Endothelial cell of umbilical vein (primary cell): ENCODE results near the gene PKMYT1. TPM values are rescaled to one million over a fixed set of nuclear protein-coding genes. Genes with fewer than 3 reads are reported as not detected.

Source experiments
- BruUV-seq: library from RNA; stranded (reverse); fragments of 400-500 nt; replicated peaks from 2 replicates; lab custom pipeline; 2021; lab: Mats Ljungman, UMichigan
- CTCF ChIA-PET: fragments of 300-600, 350-600 bp; sonication (Branson Sonifier 250); formaldehyde crosslinking; loops from one replicate; lab custom pipeline; 2021; ENCODE audit warnings: antibody characterized with exemption, inconsistent platforms; lab: Charles Lee
- POLR2A ChIA-PET: fragments of 300-600, 350-600 bp; sonication (Branson Sonifier 250); formaldehyde crosslinking; loops from one replicate; lab custom pipeline; 2021; ENCODE audit warnings: antibody characterized with exemption, inconsistent platforms; lab: Charles Lee
- DNase-seq: peaks from one replicate; pipeline ENCODE4 v3.0.0-alpha.2; 2011; ENCODE audit warnings: low read depth, low spot score
- FAIRE-seq: peaks from 2 replicates; lab custom pipeline; 2011; peaks lifted over from hg19 to GRCh38; lab: Jason Lieb, UNC
- H2AFZ ChIP-seq: 2 replicates; pipeline ENCODE4 v1.6.0; 2012; ENCODE audit warnings: low read depth, low read length, control low read depth, inconsistent platforms
- H3K27ac ChIP-seq: 2 replicates; pipeline ENCODE4 v1.5.1; 2011; ENCODE audit warnings: low read depth, mild to moderate bottlenecking, control low read depth, low read length, moderate library complexity; ENCODE audit not compliant: insufficient read depth
- H3K27me3 ChIP-seq, 2 experiments: 2 replicates each; pipeline versions ENCODE4 v1.6.0 to v1.6.1; 2011; ENCODE audit warnings: low read length in 2 of 2, mixed read lengths in 1 of 2; ENCODE audit not compliant: control insufficient read depth in 2 of 2, insufficient read depth in 2 of 2
- H3K36me3 ChIP-seq, 2 experiments: 2 replicates in 1 of 2; 3 replicates in 1 of 2; pipeline ENCODE4 v1.5.1; 2011; ENCODE audit warnings: low read length in 2 of 2, mild to moderate bottlenecking in 1 of 2, moderate library complexity in 1 of 2; ENCODE audit not compliant: control insufficient read depth in 2 of 2, insufficient read depth in 2 of 2; ENCODE audit errors: extremely low read depth in 1 of 2
- H3K4me1 ChIP-seq: 3 replicates; pipeline ENCODE4 v1.5.1; 2011; ENCODE audit warnings: mild to moderate bottlenecking, low read length; ENCODE audit not compliant: control insufficient read depth, insufficient read depth; ENCODE audit errors: extremely low read depth
- H3K4me2 ChIP-seq: 2 replicates; pipeline ENCODE4 v1.6.1; 2011; ENCODE audit warnings: low read length, control low read depth, mixed read lengths; ENCODE audit not compliant: insufficient read depth
- H3K4me3 ChIP-seq, 3 experiments: fragments of 200-600 bp in 1 of 3; sonication (generic), shearing (Covaris generic) in 1 of 3; replicated peaks in 1 of 3; 2 replicates each; pipeline ENCODE4 v1.5.1; 2011 to 2016; ENCODE audit warnings: control low read depth in 3 of 3, low read length in 3 of 3, mild to moderate bottlenecking in 2 of 3, inconsistent platforms in 1 of 3, low read depth in 1 of 3, moderate library complexity in 1 of 3; ENCODE audit not compliant: insufficient read depth in 1 of 3
- H3K79me2 ChIP-seq: 2 replicates; pipeline ENCODE4 v1.6.0; 2012; ENCODE audit warnings: low read length, inconsistent platforms; ENCODE audit not compliant: control insufficient read depth, insufficient read depth
- H3K9ac ChIP-seq: replicated peaks from 2 replicates; pipeline ENCODE3; 2011; ENCODE audit warnings: low read length, control low read depth; ENCODE audit not compliant: insufficient read depth; ENCODE audit errors: extremely low read depth
- H3K9me1 ChIP-seq: replicated peaks from 3 replicates; pipeline ENCODE4 v1.6.0; 2011; ENCODE audit warnings: mild to moderate bottlenecking, low read length; ENCODE audit not compliant: control insufficient read depth, insufficient read depth; ENCODE audit errors: extremely low read depth
- H3K9me3 ChIP-seq: replicated peaks from 2 replicates; pipeline ENCODE4 v1.5.1; 2012; ENCODE audit warnings: low read length, inconsistent platforms; ENCODE audit not compliant: control insufficient read depth, insufficient read depth
- H4K20me1 ChIP-seq: replicated peaks from 2 replicates; pipeline ENCODE3; 2011; ENCODE audit warnings: mild to moderate bottlenecking, low read length; ENCODE audit not compliant: control insufficient read depth, insufficient read depth; ENCODE audit errors: extremely low read depth
- CTCF ChIP-seq, 2 donors: IDR thresholded peaks; 1 replicate in 1 of 2; 2 replicates in 1 of 2; pipeline ENCODE4 v1.5.1; 2011; ENCODE audit warnings: low read length in 2 of 2, mild to moderate bottlenecking in 2 of 2, moderate library complexity in 2 of 2, control low read depth in 1 of 2, inconsistent platforms in 1 of 2, low read depth in 1 of 2; ENCODE audit not compliant: insufficient read depth in 1 of 2; ENCODE audit errors: extremely low read depth in 1 of 2
- EZH2 ChIP-seq: IDR thresholded peaks from 2 replicates; pipeline ENCODE4 v1.6.1; 2012; ENCODE audit warnings: borderline replicate concordance, low read depth, mild to moderate bottlenecking, moderate library complexity, low read length, inconsistent platforms; ENCODE audit not compliant: severe bottlenecking
- FOS ChIP-seq: IDR thresholded peaks from 2 replicates; pipeline ENCODE4 v1.6.1; 2011; ENCODE audit warnings: mild to moderate bottlenecking, low read length, moderate library complexity, borderline replicate concordance; ENCODE audit not compliant: insufficient read depth
- GATA2 ChIP-seq: IDR thresholded peaks from 2 replicates; pipeline ENCODE4 v1.7.0; 2011; ENCODE audit warnings: low read depth, mild to moderate bottlenecking, moderate library complexity, mixed read lengths, low read length; ENCODE audit not compliant: insufficient read length, insufficient read depth
- JUN ChIP-seq: IDR thresholded peaks from 2 replicates; pipeline ENCODE4 v1.6.1; 2011; ENCODE audit warnings: borderline replicate concordance, low read depth; ENCODE audit not compliant: insufficient read length, insufficient read depth
- MAX ChIP-seq: IDR thresholded peaks from 2 replicates; pipeline ENCODE4 v1.6.1; 2011; ENCODE audit not compliant: insufficient read depth, insufficient read length
- MYC ChIP-seq: IDR thresholded peaks from one replicate; pipeline ENCODE4 v1.6.1; 2011; ENCODE audit warnings: mild to moderate bottlenecking, low read depth, low read length
- POLR2A ChIP-seq: IDR thresholded peaks from 2 replicates; pipeline ENCODE4 v1.6.1; 2012; ENCODE audit warnings: low read depth, mild to moderate bottlenecking, control low read depth, low read length
- POLR2AphosphoS5 ChIP-seq: IDR thresholded peaks from 2 replicates; pipeline ENCODE4 v1.6.1; 2012; ENCODE audit warnings: low read depth, mild to moderate bottlenecking, control low read depth, low read length, moderate library complexity; ENCODE audit not compliant: insufficient read depth
- dilution Hi-C: fragments of 300-500 bp; cut with MboI; formaldehyde crosslinking; loops from one replicate; pipeline ENCODE4 v1.15.0; 2019; ENCODE audit warnings: low sequenced_read_pairs; ENCODE audit not compliant: extremely low pct_ligation_motif_present
- intact Hi-C: fragments of 100-400 bp; cut with micrococcal nuclease; formaldehyde crosslinking; loops from one replicate; pipeline ENCODE4 v1.10.0; 2022
- polyA plus RNA-seq, 4 experiments: library from polyadenylated mRNA; depleted of rRNA in 3 of 4; stranded (reverse) in 3 of 4; unstranded in 1 of 4; fragments of >200 nt; gene quantifications; 2 replicates each; pipeline versions ENCODE4 v1.2.1 to v1.2.3, GENCODE V29; 2011 to 2012; ENCODE audit warnings: missing spikeins in 1 of 4
- total RNA-seq: library from RNA; stranded (reverse); gene quantifications from 2 replicates; pipeline ENCODE4 v1.2.3, GENCODE V29; 2021

Gene PKMYT1
- total and polyA plus RNA-seq, 2 donors (not counting 3 experiments of a cell fraction or from before 2014, with no cell fraction given) = 26.1 to 48.5 TPM

- no peak for TF ChIP-seq MAX
- TF ChIP-seq POLR2A = no peak
- no peak for TF ChIP-seq MYC
- TF ChIP-seq POLR2AphosphoS5 = no peak
- no peak for TF ChIP-seq FOS
- no peak for TF ChIP-seq EZH2
- no peak for TF ChIP-seq JUN
- no peak for TF ChIP-seq GATA2
- no peak for TF ChIP-seq CTCF (IDR thresholded peaks at IDR 0.05; ENCODE audit: extremely low read depth in 1 of 2, insufficient read depth in 1 of 2, low read depth in 1 of 2, low read length in 2 of 2)
- H3K9me3 ChIP-seq = no peaks in the 10 kb centered on the region
- FAIRE-seq (no peak), DNase-seq (no peak)
- ChIA-PET POLR2A (interaction anchor here (1.1 kb wide), 1 partner anchor 107 kb away, joined by 3 read pairs; the partner anchor contains the start of gene ZNF213), CTCF (interaction anchor here (0.9 to 8.8 kb wide), 12 partner anchors 8 to 140 kb away, joined by 3 to 200 read pairs (median 10); partner anchors contain the start of genes CLDN6, MMP25, PAQR4 and TNFRSF12A)
- no peaks in the 10 kb centered on the region for H4K20me1 ChIP-seq
- dilution Hi-C loops (no loop called here), intact Hi-C loops (no loop called here)
- no peaks in the 10 kb centered on the region for H3K9me1 ChIP-seq
- H3K27ac ChIP-seq = no peak overlapping the region
- H3K4me1 ChIP-seq = peaks cover 14% of the 10 kb centered on the region
- no peak overlapping the region for H3K9ac ChIP-seq
- peaks cover 2% of the 10 kb centered on the region for H3K79me2 ChIP-seq
- peaks cover 24 to 27% of the 10 kb centered on the region in 2 experiments for H3K27me3 ChIP-seq
- no peak overlapping the region for H2AFZ ChIP-seq
- no peak overlapping the region for H3K4me3 ChIP-seq
- H3K36me3 ChIP-seq = peaks cover 0 to 9% of the 10 kb centered on the region in 2 experiments
- no TSS peak for BruUV-seq
- H3K4me2 ChIP-seq = no peak overlapping the region
These were observed 47.2 kb upstream of the PKMYT1 start for GRCh38 chr16:3027489-3027795.
